ENCODE results near the gene CNN2.

DNA sequence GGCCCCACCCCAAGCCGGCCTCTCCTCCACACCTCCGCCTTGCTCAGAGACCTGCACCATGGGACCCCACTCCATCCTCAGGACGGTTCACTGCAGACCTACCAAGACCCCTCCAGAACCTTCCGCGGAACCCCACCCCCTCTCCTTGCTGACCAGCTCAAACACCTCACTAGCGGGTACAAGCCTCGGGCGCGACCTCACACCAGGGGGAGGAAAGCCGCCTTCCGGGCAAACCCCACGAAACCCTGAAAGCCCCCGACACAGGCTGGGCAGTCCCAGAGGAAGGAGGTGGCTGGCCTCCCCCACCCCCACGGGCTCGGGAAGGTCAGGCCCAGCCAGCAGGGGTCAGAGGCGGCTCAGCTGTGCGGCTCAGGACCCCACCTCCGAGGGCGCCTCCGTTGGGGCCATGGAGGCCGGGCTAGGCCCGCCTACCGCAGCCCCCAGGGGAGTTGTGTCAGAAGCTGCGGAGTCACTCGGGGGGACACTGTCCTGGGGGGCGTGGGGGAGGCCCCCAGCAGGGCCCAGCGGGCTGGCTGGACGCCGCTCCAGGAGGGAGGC, 16.3 kb upstream of the CNN2 start:
- TF ChIP-seq, protein P1, sequence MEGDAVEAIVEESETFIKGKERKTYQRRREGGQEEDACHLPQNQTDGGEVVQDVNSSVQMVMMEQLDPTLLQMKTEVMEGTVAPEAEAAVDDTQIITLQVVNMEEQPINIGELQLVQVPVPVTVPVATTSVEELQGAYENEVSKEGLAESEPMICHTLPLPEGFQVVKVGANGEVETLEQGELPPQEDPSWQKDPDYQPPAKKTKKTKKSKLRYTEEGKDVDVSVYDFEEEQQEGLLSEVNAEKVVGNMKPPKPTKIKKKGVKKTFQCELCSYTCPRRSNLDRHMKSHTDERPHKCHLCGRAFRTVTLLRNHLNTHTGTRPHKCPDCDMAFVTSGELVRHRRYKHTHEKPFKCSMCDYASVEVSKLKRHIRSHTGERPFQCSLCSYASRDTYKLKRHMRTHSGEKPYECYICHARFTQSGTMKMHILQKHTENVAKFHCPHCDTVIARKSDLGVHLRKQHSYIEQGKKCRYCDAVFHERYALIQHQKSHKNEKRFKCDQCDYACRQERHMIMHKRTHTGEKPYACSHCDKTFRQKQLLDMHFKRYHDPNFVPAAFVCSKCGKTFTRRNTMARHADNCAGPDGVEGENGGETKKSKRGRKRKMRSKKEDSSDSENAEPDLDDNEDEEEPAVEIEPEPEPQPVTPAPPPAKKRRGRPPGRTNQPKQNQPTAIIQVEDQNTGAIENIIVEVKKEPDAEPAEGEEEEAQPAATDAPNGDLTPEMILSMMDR (IDR thresholded peaks at IDR 0.05; ENCODE audit: poor library complexity), result no peak
- TF ChIP-seq EZH2phosphoT487 (IDR thresholded peaks at IDR 0.05; ENCODE audit: low read depth, severe bottlenecking, unreplicated experiment) (no peak), EZH2 (IDR thresholded peaks at IDR 0.05; ENCODE audit: borderline replicate concordance) (no peak)
